ENCODE results near the gene VCL.
"Not testable (repeated sequence)": the region's sequence is repeated elsewhere in the genome, so short reads cannot be mapped to it uniquely, and the experiment has no call there.

Gene VCL

GRCh38 chr10:73997787-73998622, at the start of gene VCL:
Gene VCL (plus strand): TSS chr10:73998116. CDS start chr10:73998208, 92 bp downstream.
- peak; percentile 95 for DNase-seq

GRCh38 chr10:73948947-73949633, 48.8 kb upstream of the VCL start:
- DNase-seq: no peak

GRCh38 chr10:73950155-73950948, 47.6 kb upstream of the VCL start:
- no peak for DNase-seq

GRCh38 chr10:73953665-73954064, 44.3 kb upstream of the VCL start:
- no peak for DNase-seq

GRCh38 chr10:73954737-73955136, 43.2 kb upstream of the VCL start:
- DNase-seq: no peak

- no peak for DNase-seq
Measured at GRCh38 chr10:73955719-73956118, 42.2 kb upstream of the VCL start.

- DNase-seq: peak; percentile 61
Measured at GRCh38 chr10:73956476-73957359, 41.2 kb upstream of the VCL start.

GRCh38 chr10:73959484-73960243, 38.3 kb upstream of the VCL start:
- DNase-seq: no peak

- DNase-seq: no peak
Measured at GRCh38 chr10:73962386-73962785, 35.5 kb upstream of the VCL start.

- not testable (repeated sequence) for DNase-seq
Measured at GRCh38 chr10:73963533-73963932, 34.4 kb upstream of the VCL start.

- DNase-seq: no peak
Measured at GRCh38 chr10:73964743-73965142, 33.2 kb upstream of the VCL start.

GRCh38 chr10:73965267-73965889, 32.5 kb upstream of the VCL start:
- DNase-seq: not testable (repeated sequence)

GRCh38 chr10:73965890-73966768, 31.8 kb upstream of the VCL start:
- DNase-seq: no peak

- DNase-seq: no peak
Measured at GRCh38 chr10:73967022-73967429, 30.9 kb upstream of the VCL start.

GRCh38 chr10:73967544-73967943, 30.4 kb upstream of the VCL start:
- DNase-seq: no peak

- DNase-seq: peak; percentile 32
Measured at GRCh38 chr10:73968098-73968521, 29.8 kb upstream of the VCL start.

GRCh38 chr10:73969224-73969841, 28.6 kb upstream of the VCL start:
- DNase-seq: no peak

GRCh38 chr10:73970845-73971244, 27.1 kb upstream of the VCL start:
- no peak for DNase-seq

- no peak for DNase-seq
Measured at GRCh38 chr10:73971636-73972354, 26.1 kb upstream of the VCL start.

All from CD4-positive, alpha-beta T cell treated with Interleukin-12 subunit alpha and Interleukin-12 subunit beta, for 1 hour (primary cell).